HS-5 (cell line): ENCODE measurements around the gene CCNF.

ENCODE experiments used
- DNase-seq: peaks from one replicate; pipeline ENCODE4 v3.0.0-alpha.2; 2012; ENCODE audit warnings: low read depth

The CCNF gene

DNA sequence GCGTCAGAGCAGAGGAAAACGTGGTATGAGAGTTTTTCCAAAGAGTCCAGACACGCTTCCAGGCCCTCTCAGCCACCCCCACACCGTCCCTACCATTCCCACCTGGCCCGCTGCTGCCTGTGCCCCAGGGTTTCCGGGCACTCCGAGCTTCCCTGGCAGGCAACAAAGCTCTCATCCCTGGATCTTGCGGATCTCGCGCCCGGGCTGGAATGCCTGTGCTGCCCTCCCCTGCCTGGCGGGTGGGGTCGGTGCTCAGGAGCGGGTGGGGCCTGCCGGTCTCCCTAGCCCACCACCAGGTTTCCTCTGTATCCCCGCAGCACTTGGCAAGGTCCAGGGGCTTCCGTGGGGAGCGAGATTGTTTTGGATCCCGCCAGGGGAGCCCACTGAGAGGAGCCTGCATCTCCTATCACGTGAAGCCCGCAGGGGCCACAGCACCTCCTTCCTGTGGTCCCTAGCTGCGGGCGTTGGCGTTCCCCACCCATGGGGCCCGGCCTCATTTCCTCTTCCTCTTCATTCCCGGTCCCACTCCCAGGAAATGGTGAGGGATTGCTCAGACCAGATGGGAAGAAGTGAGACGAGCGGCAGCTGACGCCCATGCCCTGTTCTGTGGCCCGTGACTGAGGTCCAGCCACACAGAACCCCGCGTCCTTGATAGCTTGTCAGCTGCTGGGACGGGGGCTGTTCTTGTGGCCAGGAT lies 56.7 kb downstream of the CCNF start:
- DNase-seq = no peak

- no peak for DNase-seq
Measured at GRCh38 chr16:2486645-2487516, 57.6 kb downstream of the CCNF start.

DNA sequence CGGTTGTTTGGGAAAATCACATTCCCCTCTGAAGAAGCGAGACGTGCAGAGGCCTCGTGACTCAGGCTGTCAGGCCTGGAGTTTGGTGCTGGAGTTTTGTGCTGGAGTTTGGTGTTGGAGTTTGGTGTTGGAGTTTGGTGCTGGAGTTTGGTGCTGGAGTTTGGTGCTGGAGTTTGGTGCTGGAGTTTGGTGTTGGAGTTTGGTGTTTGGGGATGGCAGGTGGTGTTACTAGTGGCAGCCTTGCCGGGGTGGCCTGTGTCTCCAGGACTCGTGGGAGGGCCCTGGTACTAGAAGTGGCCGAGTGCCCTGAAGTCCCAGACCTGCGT lies 58.2 kb downstream of the CCNF start:
- no peak for DNase-seq

DNA sequence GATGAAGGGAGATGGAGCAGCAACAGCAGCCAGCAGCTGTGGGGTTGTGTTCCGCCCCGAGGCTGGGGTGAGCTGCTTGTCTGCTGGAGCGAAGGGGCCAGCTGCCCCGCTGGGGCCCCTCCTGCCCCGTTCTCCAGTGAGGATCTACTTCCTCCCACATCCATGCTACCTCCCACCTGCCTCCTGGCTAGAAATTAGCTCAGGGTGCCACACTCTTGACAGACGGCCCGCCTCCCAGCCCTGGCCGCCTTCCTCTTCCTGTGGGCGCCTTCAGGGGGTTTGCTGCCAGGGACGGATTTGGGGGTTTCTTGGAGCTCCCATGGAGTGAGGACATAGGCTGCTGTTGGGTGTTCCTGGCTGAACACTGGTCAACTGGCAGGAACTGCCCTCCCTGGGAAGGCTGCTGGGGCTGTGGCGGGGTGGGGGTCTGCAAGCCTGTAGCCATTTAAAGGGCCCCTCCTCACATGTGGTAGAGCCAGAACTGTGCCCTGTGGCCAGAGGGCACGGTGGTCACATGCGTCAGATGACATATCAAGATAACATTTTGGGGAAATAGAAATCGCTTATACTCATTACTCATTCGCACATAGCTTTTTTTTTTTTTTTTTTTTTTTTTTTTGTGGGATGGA lies 58.8 kb downstream of the CCNF start:
- no peak for DNase-seq

DNA sequence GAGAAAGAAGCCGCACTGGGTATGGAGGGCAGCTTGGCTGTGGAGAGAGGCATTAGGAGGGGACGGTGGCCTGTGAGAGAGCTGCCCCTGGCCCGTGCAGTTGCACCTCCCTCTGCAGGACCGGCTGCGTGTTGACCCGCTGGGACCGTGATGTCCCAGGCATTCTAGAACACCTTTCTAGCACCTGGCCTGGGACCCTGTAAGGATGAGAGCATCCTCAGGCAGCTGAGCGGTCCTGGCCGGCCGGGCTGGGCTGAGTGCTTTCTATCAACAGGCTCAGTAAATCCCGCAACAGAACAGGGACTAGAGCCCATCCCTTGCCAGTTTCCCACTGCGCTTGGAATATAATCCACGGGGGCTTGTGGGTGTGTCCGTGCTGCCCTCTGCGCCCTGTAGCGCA lies 60.3 kb downstream of the CCNF start:
- no peak for DNase-seq

DNA sequence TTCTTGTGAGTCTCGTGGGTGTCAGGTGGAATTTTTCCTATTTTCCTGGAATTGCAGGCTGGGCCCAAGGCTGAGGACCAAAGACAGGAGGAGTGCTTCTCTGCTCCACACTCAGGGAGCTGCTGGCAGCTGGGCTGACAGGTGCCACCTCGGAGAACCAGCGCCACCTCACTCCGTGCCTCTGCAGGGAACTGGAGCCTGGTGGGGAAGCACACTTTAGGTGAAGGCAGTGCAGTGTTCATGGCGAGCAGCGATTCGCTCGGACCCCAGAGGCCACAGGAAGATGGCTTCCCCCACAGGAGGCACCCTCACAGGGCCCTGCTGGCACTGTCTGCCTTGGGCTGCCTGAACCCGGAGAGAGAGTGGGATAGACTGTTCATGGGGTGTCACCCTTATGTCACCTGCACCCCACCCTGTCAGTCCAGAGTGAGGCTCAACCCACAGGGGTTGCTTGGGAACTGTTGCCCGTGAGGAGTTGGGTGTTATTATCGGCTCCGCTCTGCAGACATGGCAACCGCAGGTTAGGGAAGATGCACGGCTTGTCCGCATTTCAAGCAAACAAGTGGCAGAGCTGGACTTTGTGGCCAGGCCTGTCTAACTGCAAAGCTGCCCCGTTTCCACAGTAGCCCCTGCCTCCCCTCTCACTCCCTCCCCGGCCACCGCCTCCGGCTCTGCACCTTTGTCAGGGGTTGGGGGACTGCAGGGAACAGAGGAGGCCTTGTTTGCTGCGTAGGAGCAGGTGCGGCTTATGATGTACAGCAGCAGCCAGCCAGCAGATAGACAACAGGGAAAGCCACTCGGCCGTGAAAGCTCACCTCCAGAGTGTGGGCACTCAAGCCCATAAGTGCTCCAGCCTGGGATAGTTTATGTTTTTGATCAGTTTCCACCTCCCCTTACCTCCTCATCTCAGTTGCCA lies 61.2 kb downstream of the CCNF start:
- DNase-seq = no peak

DNA sequence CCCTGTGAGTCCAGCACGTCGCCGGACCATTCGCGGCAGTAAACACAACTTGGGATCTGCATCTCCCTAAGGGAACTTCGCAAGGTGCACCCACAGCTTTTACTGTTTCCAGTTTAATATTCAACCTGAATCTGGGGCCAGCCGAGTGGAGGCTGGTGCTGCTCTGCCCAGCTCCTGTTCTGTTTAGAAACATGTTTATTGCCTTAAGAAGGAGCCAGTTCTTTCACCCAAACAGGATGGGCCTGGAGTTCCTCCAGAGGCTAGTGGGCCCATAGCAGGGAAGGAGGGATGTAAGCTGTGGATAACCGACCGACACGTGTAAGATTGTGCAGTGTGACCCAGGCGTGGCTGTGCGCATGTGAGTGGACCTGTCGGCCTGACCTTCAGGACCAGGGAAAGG lies 63.0 kb downstream of the CCNF start:
- DNase-seq = no peak

DNA sequence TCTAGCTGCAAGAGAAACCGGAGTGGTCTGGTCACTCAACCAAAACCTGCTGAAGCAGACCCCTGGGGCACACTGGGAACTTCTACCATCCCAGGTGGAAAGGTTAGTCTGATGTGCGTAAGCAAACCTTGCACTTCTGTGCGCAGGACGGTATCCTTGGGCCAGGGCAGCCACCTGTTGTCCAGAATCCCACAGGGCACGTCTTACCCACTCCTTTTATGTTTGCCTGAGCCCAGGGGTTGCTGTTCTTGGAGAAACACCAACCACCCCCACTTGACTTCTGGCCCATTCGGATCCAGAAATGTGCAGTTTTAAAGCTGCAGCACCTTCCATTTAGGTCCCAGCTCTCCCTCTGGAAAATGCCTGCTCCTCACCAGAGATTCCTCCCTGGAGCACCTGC lies 64.4 kb downstream of the CCNF start:
- no peak for DNase-seq

GRCh38 chr16:2494616-2495015 lies 65.4 kb downstream of the CCNF start:
- DNase-seq = no peak

DNA sequence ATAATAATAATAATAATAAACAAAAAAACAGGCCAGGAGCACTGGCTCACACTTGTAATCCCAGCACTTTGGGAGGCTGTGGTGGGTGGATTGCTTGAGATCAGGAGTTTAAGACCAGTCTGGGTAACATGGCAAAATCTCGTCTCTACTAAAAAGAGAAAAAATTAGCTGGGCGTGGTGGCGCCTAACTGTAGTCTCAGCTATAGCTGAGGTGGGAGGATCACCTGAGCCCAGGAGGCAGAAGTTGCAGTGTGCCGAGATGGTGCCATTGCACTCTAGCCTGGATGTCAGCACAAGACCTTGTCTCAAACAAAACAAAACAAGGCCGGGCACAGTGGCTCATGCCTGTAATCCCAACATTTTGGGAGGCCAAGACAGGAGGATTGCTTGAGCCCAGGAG lies 65.8 kb downstream of the CCNF start:
- DNase-seq = no peak

- DNase-seq = no peak
Measured at GRCh38 chr16:2496223-2497115, 67.2 kb downstream of the CCNF start.

DNA sequence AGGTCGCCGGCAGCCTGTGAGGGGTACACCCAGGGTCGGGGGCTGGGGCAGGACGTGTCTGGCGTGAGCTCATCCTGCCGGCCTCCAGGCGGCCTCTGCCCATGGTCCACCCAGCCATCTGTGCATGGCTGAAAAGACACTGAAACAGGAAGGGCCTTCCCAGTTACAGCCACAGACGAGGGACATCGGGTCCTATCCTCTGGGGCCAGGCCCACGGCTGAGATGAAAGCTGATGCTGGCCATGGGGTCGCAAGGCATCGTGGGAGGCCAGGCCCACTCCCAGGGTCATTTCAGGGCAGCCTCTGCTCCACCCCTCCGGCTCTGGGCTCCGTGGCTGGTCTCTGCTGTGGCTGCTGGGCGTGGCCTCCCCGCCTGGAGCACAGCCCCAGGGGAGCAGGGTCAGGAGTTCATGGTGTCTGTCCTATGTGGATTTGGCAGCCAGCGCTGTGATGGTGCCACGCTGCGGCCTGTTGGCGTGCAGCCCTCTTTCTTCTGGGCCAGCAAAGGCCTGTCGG lies 67.9 kb downstream of the CCNF start:
- no peak for DNase-seq

GRCh38 chr16:2497695-2498484 lies 68.6 kb downstream of the CCNF start:
- no peak for DNase-seq

DNA sequence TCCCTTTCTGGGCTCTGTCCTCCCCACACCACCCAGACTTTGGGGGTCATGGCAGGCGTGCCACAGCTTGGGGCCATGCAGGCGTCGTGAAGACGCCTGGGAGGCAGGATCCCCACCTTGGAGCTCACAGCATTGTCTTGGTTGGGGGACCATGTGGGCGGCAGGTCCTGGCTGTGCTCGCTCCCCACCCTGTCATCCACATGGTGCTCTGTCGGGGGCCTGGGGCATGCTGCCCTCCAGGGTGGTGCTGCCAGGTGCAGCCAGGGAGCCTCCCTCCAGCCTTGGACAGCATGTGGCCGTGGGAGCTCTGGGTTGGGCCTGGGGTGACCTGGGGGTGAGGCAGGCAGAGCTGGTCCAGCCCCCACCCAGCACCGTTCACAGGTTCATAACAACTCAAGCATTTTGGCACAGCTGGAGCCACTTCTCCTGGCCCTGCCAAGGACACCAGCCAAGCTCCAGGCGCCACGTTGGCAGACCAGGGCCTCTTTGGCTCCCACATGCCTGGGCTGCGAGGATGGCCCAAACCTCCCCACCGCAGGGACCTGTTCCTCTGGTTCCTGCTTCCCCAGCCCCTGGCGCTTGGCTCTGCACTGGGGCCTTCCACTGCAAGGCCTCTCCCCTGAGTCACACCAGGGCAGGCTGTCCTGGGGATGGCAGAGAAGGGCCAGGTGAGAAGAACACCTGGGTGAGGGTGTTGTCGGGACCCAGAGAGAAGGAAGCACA lies 69.4 kb downstream of the CCNF start:
- DNase-seq = no peak

- no peak for DNase-seq
Measured at GRCh38 chr16:2499454-2499853, 70.2 kb downstream of the CCNF start.

DNA sequence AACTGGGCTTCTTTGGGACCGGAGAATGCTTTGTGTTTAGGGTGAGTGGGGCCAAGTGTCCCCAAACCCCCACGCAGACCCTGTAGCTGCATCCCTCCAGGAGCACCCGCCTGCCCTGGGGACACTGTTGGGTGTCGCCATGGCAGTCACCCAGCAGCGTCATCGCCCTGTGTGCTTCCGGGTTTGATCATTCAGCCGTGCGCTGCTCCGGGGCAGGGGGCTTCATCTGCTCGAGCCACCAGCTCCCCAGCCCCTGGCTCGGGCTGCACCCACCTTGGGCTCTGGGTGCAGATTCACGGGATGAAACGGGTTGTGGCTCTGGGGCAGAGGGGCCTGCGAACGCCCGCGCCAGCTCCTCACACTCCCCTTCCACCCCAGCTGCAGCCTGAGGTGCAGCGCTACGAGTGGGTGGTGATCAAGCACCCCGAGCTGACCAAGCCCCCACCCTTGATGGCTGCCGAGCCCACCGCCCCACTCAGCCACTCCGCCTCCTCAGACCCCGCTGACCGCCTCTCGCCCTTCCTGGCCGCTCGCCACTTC lies 70.7 kb downstream of the CCNF start:
- no peak for DNase-seq

GRCh38 chr16:2500430-2500917 lies 71.2 kb downstream of the CCNF start:
- DNase-seq = no peak

DNA sequence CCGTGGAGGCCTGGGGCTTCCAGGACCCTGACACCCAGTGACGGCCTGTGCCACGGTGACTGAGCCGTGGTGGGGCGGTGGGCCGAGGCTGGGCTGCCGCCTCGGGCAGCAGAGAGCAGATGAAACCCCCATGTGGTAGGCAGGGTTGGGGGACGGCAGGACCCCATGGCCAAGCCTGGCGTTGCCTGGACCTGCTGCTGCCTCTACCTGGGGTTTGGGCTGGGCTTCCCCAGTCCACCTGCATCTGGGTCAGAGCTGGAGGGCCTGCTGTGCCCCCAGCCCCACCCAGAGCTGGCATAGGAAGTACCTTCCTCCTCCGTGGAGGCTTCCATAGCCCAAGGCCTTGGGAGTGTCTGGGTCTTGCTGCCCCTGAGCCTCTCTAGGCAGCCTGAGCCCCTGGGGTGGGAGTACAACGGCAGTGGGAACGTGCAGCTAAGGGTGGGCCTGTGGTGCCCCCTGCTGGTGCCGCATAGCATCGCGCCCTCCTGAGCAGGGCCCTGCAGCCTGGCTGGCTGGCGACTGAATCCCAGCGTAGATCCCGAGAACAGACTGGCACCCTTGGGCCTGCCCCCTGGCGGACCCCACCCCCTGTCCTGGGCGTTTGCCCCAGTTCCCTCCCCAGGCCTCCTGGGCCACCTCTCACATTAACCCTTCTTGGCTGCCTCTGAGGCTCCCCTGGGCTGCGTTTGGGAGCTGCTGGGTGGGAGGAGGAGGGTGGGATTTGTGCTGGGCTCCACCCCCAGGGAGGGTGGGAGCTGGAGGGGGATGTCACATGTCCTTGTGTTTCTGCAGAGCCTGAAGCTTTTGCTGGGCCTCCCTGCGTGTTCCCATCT lies 71.9 kb downstream of the CCNF start:
- DNase-seq = no peak
